Stimulated activated CD4-positive, alpha-beta T cell treated with anti-CD3 and anti-CD28 coated beads, Interleukin-1b, Interleukin-23, amount 100 ng/mL, for 4 hours (primary cell): Measurements from ENCODE around the gene SMIM10.
"Not testable (repeated sequence)": the region's sequence is repeated elsewhere in the genome, so short reads cannot be mapped to it uniquely, and the experiment has no call there.

Source experiments
- DNase-seq, 2 donors: peaks; one replicate each; pipeline ENCODE4 v3.0.0-alpha.2; 2020; ENCODE audit warnings: low read depth in 2 of 2

The SMIM10 gene

DNA sequence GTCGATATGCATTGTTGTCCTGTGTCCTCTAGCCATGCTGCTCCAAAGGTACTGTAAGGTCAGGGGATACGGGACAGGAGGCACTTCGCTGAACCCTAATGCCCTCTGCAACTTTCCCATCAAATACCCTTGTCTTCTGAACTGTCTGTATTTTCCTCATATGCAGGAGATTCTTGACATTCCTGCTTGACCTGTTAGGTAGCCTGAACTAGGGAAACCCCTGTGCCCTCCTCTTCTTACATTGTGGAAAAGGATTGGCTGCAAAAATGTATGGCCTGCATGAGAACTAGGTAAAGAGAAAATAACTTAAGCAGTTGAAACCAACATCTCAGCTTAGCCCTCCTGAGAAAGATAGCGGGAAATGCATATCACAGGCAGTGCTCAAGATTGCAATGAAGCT, 20.1 kb downstream of the SMIM10 start:
- DNase-seq: no peak

- no peak for DNase-seq
Observed at GRCh38 chrX:135015523-135016245, 24.9 kb downstream of the SMIM10 start.

GRCh38 chrX:135019890-135020289, 29.1 kb downstream of the SMIM10 start:
- not testable (repeated sequence) for DNase-seq

DNA sequence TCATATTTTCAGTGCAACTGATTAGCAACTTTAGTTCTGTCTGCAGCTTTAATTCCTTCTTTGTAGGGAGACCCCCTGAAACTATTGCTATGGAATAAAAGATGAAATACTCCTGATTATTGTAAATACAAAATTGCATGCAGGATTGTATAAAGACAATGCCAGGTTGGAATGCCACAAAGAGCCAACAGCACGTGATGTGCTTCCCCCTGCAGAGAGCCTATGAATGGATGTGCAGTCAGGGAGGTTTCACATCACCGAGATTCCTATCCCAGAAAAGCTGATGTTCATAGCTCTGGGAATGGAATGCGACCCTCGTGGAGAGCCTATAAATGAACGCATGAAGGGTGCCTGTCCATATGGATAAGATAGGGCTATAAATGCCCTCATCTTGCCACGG, 33.0 kb downstream of the SMIM10 start:
- not testable (repeated sequence) for DNase-seq

GRCh38 chrX:135024526-135024925, 33.7 kb downstream of the SMIM10 start:
- no peak for DNase-seq

DNA sequence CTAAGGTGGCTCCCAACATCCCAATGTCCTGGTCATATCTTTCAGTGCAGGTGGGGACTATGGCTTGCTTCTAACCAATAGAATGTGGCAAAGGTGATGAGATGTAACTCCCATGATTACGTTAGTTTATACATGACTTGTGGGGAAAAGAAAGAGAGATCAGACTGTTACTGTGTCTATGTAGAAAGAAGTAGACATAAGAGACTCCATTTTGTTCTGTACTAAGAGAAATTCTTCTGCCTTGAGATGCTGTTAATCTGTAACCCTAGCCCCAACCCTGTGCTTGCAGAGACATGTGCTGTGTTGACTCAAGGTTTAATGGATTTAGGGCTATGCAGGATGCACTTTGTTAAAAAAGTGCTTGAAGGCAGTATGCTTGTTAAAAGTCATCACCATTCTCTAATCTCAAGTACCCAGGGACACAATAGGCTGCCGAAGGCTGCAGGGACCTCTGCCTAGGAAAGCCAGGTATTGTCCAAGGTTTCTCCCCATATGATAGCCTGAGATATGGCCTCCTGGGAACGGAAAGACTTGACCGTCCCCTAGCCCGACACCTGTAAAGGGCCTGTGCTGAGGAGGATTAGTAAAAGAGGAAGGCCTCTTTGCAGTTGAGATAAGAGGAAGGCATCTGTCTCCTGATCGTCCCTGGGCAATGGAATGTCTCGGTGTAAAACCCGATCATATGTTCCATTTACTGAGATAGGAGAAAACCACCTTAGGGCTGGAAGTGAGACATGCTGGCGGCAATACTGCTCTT, 39.6 kb downstream of the SMIM10 start:
- DNase-seq: not testable (repeated sequence)

DNA sequence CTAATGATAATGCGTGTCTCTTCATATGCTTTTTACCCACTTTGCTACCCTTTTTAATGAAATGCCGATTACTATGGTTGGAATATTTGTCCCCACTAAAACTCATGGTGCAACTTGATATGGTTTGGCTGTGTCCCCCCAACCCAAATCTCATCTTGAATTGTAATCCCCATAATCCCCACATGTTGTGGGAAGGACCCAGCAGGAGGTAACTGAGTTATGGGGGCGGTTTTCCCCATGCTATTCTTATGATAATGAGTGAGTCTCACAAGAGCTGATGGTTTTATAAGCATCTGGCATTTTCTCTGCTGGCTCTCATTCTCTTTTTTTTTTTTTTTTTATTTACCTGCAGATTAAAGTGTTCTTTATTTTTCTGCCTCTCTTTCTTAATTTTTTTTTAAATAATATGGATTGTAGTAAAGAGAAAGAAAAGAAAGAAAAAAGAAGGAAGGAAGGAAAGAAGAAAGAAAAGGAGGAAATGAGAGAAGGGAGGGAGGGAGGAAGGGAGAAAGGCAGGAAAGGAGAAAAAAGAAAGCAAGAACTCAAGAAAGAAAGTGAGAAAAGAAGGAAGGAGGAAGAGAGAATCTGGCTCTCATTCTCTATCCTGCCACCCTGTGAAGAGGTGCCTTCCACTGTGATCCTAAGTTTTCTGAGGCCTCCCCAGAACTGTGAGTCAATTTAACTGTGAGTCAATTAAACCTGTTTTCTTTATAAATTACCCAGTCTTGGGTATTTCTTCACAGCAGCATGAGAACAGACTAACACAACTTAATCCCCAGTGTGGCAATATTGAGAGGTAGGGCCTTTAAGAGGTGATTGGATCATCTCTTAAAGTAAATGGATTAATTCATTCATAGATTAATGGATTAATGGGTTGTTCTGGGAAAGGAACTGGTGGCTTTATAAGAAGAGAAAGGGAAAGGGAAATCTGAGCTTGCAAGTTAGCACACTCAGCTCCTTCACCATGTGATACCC, 50.6 kb downstream of the SMIM10 start:
- not testable (repeated sequence) for DNase-seq
